Measurements from ENCODE around the gene BAG1. TPM values are rescaled to one million over a fixed set of nuclear protein-coding genes. Genes with fewer than 3 reads are reported as not detected.

The BAG1 gene
- total and polyA plus RNA-seq, 7 donors = 125 to 371 (median 253) TPM

DNA sequence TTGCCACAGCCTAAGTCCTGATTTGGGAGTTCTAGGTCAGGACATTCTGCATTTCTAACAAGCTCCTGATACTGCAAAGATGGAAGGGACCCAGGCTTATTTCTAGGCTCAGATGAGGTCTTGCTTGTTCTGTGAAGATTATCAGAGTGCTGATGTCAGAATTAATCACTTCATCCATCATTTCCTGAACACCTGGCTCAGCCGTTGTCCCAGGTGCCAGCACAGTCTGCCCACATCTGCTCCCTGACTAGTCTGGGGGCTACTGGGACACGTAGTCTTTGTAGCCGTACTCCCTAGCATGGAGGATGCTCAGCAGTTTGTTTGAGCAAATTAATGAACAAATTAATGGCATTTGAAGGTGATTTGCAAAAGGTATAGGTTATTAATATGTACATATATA lies 42.5 kb downstream of the BAG1 start:
- no peak for DNase-seq
- intact Hi-C loops (cut with DNase I) = loop anchor here in 1 of 2 donors (5.0 kb wide), 1 partner anchor 45 kb away; no protein-coding TSS in a partner anchor
- H3K9me3 ChIP-seq = no peaks in the 10 kb centered on the region
- peaks cover 4% of the 10 kb centered on the region for H3K4me1 ChIP-seq
- TF ChIP-seq, protein P1, sequence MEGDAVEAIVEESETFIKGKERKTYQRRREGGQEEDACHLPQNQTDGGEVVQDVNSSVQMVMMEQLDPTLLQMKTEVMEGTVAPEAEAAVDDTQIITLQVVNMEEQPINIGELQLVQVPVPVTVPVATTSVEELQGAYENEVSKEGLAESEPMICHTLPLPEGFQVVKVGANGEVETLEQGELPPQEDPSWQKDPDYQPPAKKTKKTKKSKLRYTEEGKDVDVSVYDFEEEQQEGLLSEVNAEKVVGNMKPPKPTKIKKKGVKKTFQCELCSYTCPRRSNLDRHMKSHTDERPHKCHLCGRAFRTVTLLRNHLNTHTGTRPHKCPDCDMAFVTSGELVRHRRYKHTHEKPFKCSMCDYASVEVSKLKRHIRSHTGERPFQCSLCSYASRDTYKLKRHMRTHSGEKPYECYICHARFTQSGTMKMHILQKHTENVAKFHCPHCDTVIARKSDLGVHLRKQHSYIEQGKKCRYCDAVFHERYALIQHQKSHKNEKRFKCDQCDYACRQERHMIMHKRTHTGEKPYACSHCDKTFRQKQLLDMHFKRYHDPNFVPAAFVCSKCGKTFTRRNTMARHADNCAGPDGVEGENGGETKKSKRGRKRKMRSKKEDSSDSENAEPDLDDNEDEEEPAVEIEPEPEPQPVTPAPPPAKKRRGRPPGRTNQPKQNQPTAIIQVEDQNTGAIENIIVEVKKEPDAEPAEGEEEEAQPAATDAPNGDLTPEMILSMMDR (IDR thresholded peaks at IDR 0.05) = no peak
- WGBS, 3 donors = 65 to 73% (median 70%) methylated on average over 3 of the region's 3 CpGs
- H3K4me3 ChIP-seq = no peak overlapping the region
- no peak overlapping the region for H3K27ac ChIP-seq
- H3K27me3 ChIP-seq (ENCODE audit: insufficient read depth in 3 of 3, low read length in 2 of 3) = peaks cover 0 to 2% (median 0%) of the 10 kb centered on the region in 3 donors
- no peak for ATAC-seq
- H3K36me3 ChIP-seq (ENCODE audit: insufficient read depth in 1 of 2, low read depth in 1 of 2) = no peaks in the 10 kb centered on the region

DNA sequence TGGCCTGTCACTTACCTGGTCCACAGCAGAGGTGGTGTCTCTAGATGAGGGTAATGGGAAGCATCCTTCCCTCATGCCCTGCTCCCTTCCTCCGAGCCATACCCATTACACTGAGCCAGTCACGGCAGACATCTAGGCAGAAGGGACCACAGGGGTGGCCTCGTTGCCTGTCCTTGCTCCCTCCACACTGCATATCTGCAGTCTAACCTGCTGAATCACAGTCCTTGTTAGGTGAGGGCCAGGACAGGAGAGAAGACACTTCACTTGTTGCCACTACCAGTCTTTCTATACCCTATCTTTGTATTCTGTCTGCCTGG lies 43.0 kb downstream of the BAG1 start:
- Histone ChIP-seq H3K9me3 (no peaks in the 10 kb centered on the region), H3K4me1 (peaks cover 4% of the 10 kb centered on the region), H3K4me3 (no peak overlapping the region), H3K27ac (no peak overlapping the region), H3K27me3 (ENCODE audit: insufficient read depth in 3 of 3, low read length in 2 of 3) (peaks cover 0 to 2% (median 0%) of the 10 kb centered on the region in 3 donors), H3K36me3 (ENCODE audit: insufficient read depth in 1 of 2, low read depth in 1 of 2) (no peaks in the 10 kb centered on the region)
- TF ChIP-seq, protein P1 (IDR thresholded peaks at IDR 0.05) = no peak
- ATAC-seq (no peak), DNase-seq (no peak)
- intact Hi-C loops (cut with DNase I) = loop anchor here in 1 of 2 donors (5.0 kb wide), 1 partner anchor 44 kb away; no protein-coding TSS in a partner anchor
- WGBS, 3 donors = 89 to 94% (median 92%) methylated on average over 3 of the region's 3 CpGs

DNA sequence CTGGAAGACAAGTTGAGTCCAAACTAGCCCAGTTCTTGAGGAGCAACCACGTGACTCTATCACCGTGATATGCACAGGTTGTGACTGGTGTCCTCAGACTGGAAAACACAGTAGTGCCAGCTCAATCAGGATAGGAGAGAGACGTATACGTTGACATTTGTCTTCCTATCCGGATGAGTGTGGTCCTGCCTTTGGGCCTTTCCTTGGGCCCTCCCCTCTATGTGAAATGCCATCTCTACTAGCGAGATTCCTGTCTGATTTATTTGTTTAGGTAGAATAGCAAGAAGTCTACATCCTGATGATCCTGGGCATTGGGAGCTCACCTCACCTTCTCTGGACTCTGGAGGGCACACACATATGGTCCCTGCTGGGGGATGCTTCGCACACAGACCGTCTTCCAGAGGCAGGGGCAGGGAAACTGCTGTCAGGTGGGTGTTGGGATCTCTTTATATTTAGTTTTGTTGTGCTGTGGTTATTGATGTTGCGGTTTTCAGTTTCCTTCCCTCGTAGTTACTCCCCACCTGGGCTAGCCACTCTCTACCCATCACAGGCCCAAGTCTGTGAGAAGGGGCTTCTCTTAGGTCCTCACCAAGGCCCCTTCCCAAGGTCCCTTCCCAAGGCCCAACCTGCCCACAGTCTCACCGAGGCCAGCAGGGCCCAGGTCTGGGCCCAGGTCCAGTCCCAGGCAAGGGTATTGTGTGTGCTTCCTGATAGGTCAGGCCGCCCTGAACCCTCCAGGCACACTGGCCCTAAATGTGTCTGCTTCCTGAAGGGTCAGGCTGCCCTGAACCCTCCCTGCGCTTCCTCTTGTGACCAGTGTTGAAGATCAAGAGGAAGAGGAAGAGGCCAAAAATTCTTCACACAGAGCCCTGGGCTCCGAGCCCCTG lies 43.6 kb downstream of the BAG1 start:
- ATAC-seq (no peak), DNase-seq (peak in 1 of 2 donors; percentile 59)
- H3K4me1 ChIP-seq = peaks cover 4% of the 10 kb centered on the region
- intact Hi-C loops (cut with DNase I) = loop anchor here in 1 of 2 donors (5.0 kb wide), 1 partner anchor 44 kb away; no protein-coding TSS in a partner anchor
- TF ChIP-seq, protein P1 (IDR thresholded peaks at IDR 0.05) = no peak
- no peak overlapping the region for H3K4me3 ChIP-seq
- no peaks in the 10 kb centered on the region for H3K9me3 ChIP-seq
- 78 to 85% (median 82%) methylated on average over 14 of the region's 14 CpGs for WGBS, 3 donors
- no peak overlapping the region for H3K27ac ChIP-seq
- no peaks in the 10 kb centered on the region for H3K36me3 ChIP-seq (ENCODE audit: insufficient read depth in 1 of 2, low read depth in 1 of 2)
- peaks cover 0 to 2% (median 0%) of the 10 kb centered on the region in 3 donors for H3K27me3 ChIP-seq (ENCODE audit: insufficient read depth in 3 of 3, low read length in 2 of 3)

DNA sequence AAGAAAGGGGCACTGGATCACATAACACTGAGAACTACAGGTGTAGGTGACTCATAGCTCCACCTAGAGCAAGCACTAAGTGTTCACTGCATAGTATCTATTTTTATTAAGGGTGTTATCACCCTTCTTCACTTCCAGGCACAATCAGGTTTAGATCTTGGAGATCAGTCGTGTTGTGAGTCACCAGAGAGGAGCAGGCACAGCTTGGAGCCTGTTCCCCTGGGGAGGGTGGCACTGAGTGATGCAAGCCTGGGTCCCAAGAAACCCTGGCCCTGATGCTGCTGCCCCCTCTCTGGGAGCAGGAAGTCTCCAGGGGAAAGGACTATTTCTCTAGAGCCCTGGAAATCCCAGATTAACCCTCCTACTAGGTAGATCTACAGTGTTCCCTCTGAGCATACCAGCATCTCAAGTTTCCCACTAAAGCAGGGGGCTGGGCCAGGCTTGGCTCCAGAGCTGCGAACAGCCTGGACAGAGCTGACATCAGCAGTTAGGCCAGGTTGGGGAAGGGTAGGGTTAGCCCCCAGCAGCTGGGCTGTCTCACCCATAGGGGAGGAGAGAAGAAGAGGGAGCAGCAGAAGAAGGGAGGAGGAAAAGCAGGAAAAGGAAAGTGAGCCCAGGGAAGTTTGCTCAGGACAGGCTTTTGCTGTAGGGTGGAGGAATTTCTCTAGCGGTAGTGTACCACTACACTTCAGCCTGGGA lies 52.7 kb downstream of the BAG1 start:
- H3K4me1 ChIP-seq = peaks cover 7% of the 10 kb centered on the region
- TF ChIP-seq, protein P1 (IDR thresholded peaks at IDR 0.05) = no peak
- H3K4me3 ChIP-seq = no peak overlapping the region
- no peak for DNase-seq
- no peaks in the 10 kb centered on the region for H3K36me3 ChIP-seq (ENCODE audit: insufficient read depth in 1 of 2, low read depth in 1 of 2)
- intact Hi-C loops (cut with DNase I) = no loop called here
- H3K27me3 ChIP-seq (ENCODE audit: insufficient read depth in 3 of 3, low read length in 2 of 3) = no peaks in the 10 kb centered on the region
- 22 to 36% (median 28%) methylated on average over 3 of the region's 3 CpGs for WGBS, 3 donors
- no peaks in the 10 kb centered on the region for H3K9me3 ChIP-seq
- ATAC-seq = peak; percentile 88 to 96 (median 94)
- peak overlapping the region; percentile 46 for H3K27ac ChIP-seq

Data from psoas muscle (tissue), 8 donors.